ENCODE data around the gene CDRT4.

CDRT4 gene

GRCh38 chr17:15453782-15454181 lies 13.6 kb downstream of the CDRT4 start:
- no peak overlapping the region for H3K4me2 ChIP-seq (ENCODE audit: low read length)

DNA sequence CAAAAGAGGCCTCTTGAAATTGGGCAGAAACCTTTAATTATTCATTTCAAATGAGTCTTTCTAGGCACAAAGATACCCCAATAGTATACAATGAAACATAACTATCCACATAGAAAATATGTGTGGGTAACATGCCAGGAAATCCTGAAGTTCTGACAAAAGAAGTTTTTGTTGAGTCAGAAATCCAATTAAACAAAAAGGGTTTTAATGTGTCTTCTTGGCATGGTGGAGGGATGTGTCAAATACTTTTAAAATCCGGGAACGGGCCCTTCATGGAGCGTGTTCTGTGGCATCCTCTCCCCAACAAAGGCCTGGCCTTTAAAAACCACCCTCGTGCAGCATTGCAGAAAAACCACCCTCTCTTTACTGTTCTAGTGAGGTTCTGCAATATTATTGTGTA lies 14.2 kb downstream of the CDRT4 start:
- H3K9ac ChIP-seq (ENCODE audit: low read length), result no peak overlapping the region
- no peaks in the 10 kb centered on the region for H3K4me1 ChIP-seq (ENCODE audit: low read length)
- H3K4me2 ChIP-seq (ENCODE audit: low read length), result no peak overlapping the region
- H3K27me3 ChIP-seq (ENCODE audit: low read depth, low read length), result no peaks in the 10 kb centered on the region
- no peaks in the 10 kb centered on the region for H3K9me3 ChIP-seq (ENCODE audit: insufficient read depth, low read length)
- H4K20me1 ChIP-seq (ENCODE audit: insufficient read depth, low read length), result no peaks in the 10 kb centered on the region
- no peaks in the 10 kb centered on the region for H3K79me2 ChIP-seq (ENCODE audit: low read length)
- no peak overlapping the region for H3K4me3 ChIP-seq (ENCODE audit: low read length)
- H3K27ac ChIP-seq (ENCODE audit: low read length), result no peak overlapping the region
- H3K36me3 ChIP-seq (replicated peaks; ENCODE audit: low read depth, low read length), result no peaks in the 10 kb centered on the region
- TF ChIP-seq EZH2phosphoT487 (IDR thresholded peaks at IDR 0.05; ENCODE audit: low read depth), result no peak
- no peak for TF ChIP-seq CTCF (IDR thresholded peaks at IDR 0.05; ENCODE audit: low read depth, low read length)
- H2AFZ ChIP-seq (ENCODE audit: low read depth, low read length), result no peak overlapping the region

More at GRCh38 chr17:15453782-15454181, 13.6 kb downstream of the CDRT4 start:
- H3K79me2 ChIP-seq (ENCODE audit: low read length), result no peaks in the 10 kb centered on the region
- H2AFZ ChIP-seq (ENCODE audit: low read depth, low read length), result no peak overlapping the region
- H3K36me3 ChIP-seq (replicated peaks; ENCODE audit: low read depth, low read length), result no peaks in the 10 kb centered on the region
- H3K9ac ChIP-seq (ENCODE audit: low read length), result no peak overlapping the region
- H3K4me1 ChIP-seq (ENCODE audit: low read length), result no peaks in the 10 kb centered on the region
- no peak overlapping the region for H3K4me3 ChIP-seq (ENCODE audit: low read length)
- TF ChIP-seq CTCF (IDR thresholded peaks at IDR 0.05; ENCODE audit: low read depth, low read length) (no peak), EZH2phosphoT487 (IDR thresholded peaks at IDR 0.05; ENCODE audit: low read depth) (no peak)
- no peaks in the 10 kb centered on the region for H3K9me3 ChIP-seq (ENCODE audit: insufficient read depth, low read length)
- H4K20me1 ChIP-seq (ENCODE audit: insufficient read depth, low read length), result no peaks in the 10 kb centered on the region
- H3K27me3 ChIP-seq (ENCODE audit: low read depth, low read length), result no peaks in the 10 kb centered on the region
- H3K27ac ChIP-seq (ENCODE audit: low read length), result no peak overlapping the region

DNA sequence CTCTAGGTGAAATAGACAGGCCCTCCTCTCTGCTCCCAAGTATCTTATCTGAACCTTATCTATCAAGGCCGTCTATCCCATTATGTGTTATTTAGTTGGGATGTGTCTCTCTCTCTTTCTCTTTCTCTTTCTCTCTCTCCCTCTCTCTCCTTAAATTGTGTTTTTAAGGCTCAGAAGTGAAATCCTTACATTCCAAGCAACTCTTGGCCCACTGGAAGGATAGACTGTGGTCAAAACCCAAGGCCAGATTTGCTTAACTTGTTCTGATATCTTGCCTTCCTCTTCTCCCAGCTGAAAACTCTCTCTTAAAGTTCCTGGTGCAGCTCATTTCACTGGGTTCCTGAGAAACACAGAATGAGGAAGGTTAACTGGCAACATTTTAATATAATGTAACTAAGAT lies 14.7 kb downstream of the CDRT4 start:
- H3K27ac ChIP-seq (ENCODE audit: low read length), result no peak overlapping the region
- H3K9ac ChIP-seq (ENCODE audit: low read length), result no peak overlapping the region
- no peak overlapping the region for H2AFZ ChIP-seq (ENCODE audit: low read depth, low read length)
- no peaks in the 10 kb centered on the region for H3K4me1 ChIP-seq (ENCODE audit: low read length)
- no peaks in the 10 kb centered on the region for H3K9me3 ChIP-seq (ENCODE audit: insufficient read depth, low read length)
- H3K36me3 ChIP-seq (replicated peaks; ENCODE audit: low read depth, low read length), result no peaks in the 10 kb centered on the region
- H3K79me2 ChIP-seq (ENCODE audit: low read length), result no peaks in the 10 kb centered on the region
- TF ChIP-seq EZH2phosphoT487 (IDR thresholded peaks at IDR 0.05; ENCODE audit: low read depth), result no peak
- TF ChIP-seq CTCF (IDR thresholded peaks at IDR 0.05; ENCODE audit: low read depth, low read length), result no peak
- no peak overlapping the region for H3K4me3 ChIP-seq (ENCODE audit: low read length)
- no peaks in the 10 kb centered on the region for H3K27me3 ChIP-seq (ENCODE audit: low read depth, low read length)
- H4K20me1 ChIP-seq (ENCODE audit: insufficient read depth, low read length), result no peaks in the 10 kb centered on the region
- H3K4me2 ChIP-seq (ENCODE audit: low read length), result no peak overlapping the region

GRCh38 chr17:15451680-15452079 lies 15.7 kb downstream of the CDRT4 start:
- Histone ChIP-seq H3K4me3 (ENCODE audit: low read length) (no peak overlapping the region), H3K79me2 (ENCODE audit: low read length) (no peaks in the 10 kb centered on the region), H3K4me2 (ENCODE audit: low read length) (no peak overlapping the region), H4K20me1 (ENCODE audit: insufficient read depth, low read length) (no peaks in the 10 kb centered on the region), H2AFZ (ENCODE audit: low read depth, low read length) (no peak overlapping the region), H3K4me1 (ENCODE audit: low read length) (no peaks in the 10 kb centered on the region), H3K27me3 (ENCODE audit: low read depth, low read length) (no peaks in the 10 kb centered on the region), H3K9ac (ENCODE audit: low read length) (no peak overlapping the region), H3K9me3 (ENCODE audit: insufficient read depth, low read length) (no peaks in the 10 kb centered on the region), H3K36me3 (replicated peaks; ENCODE audit: low read depth, low read length) (no peaks in the 10 kb centered on the region), H3K27ac (ENCODE audit: low read length) (no peak overlapping the region)
- TF ChIP-seq CTCF (IDR thresholded peaks at IDR 0.05; ENCODE audit: low read depth, low read length) (no peak), EZH2phosphoT487 (IDR thresholded peaks at IDR 0.05; ENCODE audit: low read depth) (no peak)
